ENCODE results near the gene B4GAT1.

- TF ChIP-seq POLR2A (IDR thresholded peaks at IDR 0.05) (peak in 3 of 4 donors; percentile 73 to 93 (median 87)), POLR2AphosphoS5 (IDR thresholded peaks at IDR 0.05) (peak; percentile 94 to 96)
Measured at GRCh38 chr11:66344550-66345315, 2.7 kb downstream of the B4GAT1 start, which contains the start of gene BRMS1.

Data from upper lobe of left lung (tissue), 4 donors.